ENCODE results near the gene HOOK2. TPM values are rescaled to one million over a fixed set of nuclear protein-coding genes. Genes with fewer than 3 reads are reported as not detected.
"Not testable (repeated sequence)": the region's sequence is repeated elsewhere in the genome, so short reads cannot be mapped to it uniquely, and the experiment has no call there.

The HOOK2 gene
- total RNA-seq, 1 donor from 2014 or later = 27.9 TPM

GRCh38 chr19:12720851-12721655, 54.3 kb downstream of the HOOK2 start:
- peak overlapping the region; percentile 100 for H3K4me3 Mint-ChIP-seq
- peaks cover 10% of the 10 kb centered on the region for H3K27me3 Mint-ChIP-seq (ENCODE audit: low read depth)
- peak overlapping the region; percentile 96 for H3K27ac Mint-ChIP-seq (ENCODE audit: unreplicated experiment)
- H3K9me3 Mint-ChIP-seq = no peaks in the 10 kb centered on the region
- peaks cover 35% of the 10 kb centered on the region for H3K4me1 Mint-ChIP-seq
- DNase-seq (ENCODE audit: low read depth, low spot score) = no peak
- TF ChIP-seq CTCF (conservative IDR thresholded peaks at IDR 0.05) = no peak
- H3K36me3 Mint-ChIP-seq (ENCODE audit: low read depth) = peaks cover 16% of the 10 kb centered on the region

DNA sequence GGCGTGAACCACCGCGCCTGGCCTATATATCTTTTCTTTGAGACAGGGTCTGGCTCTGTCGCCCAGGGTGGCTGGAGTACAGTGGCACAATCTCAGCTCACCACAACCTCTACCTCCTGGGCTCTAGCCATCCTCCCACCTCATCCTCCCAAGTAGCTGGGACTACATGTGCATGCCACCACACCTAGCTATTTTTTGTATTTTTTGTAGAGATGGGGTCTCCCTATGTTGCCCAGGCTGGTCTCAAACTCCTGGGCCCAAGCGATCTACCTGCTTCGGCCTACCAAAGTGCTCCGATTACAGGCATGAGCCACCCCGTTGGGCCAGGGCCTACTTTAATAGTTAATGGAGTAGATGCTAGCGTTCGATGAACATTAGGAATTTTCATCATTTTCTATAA, 55.1 kb downstream of the HOOK2 start:
- peak overlapping the region; percentile 82 for H3K4me3 Mint-ChIP-seq
- peaks cover 35% of the 10 kb centered on the region for H3K4me1 Mint-ChIP-seq
- peaks cover 16% of the 10 kb centered on the region for H3K36me3 Mint-ChIP-seq (ENCODE audit: low read depth)
- H3K9me3 Mint-ChIP-seq = no peaks in the 10 kb centered on the region
- peak overlapping the region; percentile 78 for H3K27ac Mint-ChIP-seq (ENCODE audit: unreplicated experiment)
- no peak for TF ChIP-seq CTCF (conservative IDR thresholded peaks at IDR 0.05)
- DNase-seq (ENCODE audit: low read depth, low spot score) = no peak
- peaks cover 10% of the 10 kb centered on the region for H3K27me3 Mint-ChIP-seq (ENCODE audit: low read depth)

- DNase-seq (ENCODE audit: low read depth, low spot score) = no peak
- TF ChIP-seq CTCF (conservative IDR thresholded peaks at IDR 0.05) = no peak
- Mint-ChIP-seq H3K4me1 (peaks cover 6% of the 10 kb centered on the region), H3K36me3 (ENCODE audit: low read depth) (peaks cover 20% of the 10 kb centered on the region), H3K27me3 (ENCODE audit: low read depth) (no peaks in the 10 kb centered on the region), H3K27ac (ENCODE audit: unreplicated experiment) (no peak overlapping the region), H3K4me3 (peak overlapping the region; percentile 62), H3K9me3 (no peaks in the 10 kb centered on the region)
Measured at GRCh38 chr19:12715929-12716328, 59.4 kb downstream of the HOOK2 start.

DNA sequence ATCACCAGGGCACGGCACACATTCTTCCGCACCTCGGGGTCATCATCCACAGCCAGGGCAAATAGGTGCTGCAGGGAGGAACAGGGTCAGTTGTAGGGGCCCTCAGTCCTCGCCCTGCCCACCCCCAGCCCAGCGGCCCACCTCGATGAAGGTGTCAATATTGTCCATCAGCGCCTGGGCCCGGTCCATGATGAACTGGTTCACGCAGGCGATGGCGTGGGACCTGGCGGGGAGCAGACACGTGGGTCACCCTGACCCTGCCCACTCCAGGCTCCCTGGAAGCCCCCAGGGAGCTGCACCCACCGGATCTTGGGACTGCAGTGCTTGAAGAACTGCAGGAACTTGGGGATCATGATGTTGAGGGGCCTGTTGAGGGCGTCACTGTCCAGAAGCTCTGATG, 60.2 kb downstream of the HOOK2 start:
- DNase-seq (ENCODE audit: low read depth, low spot score) = no peak
- no peaks in the 10 kb centered on the region for H3K9me3 Mint-ChIP-seq
- TF ChIP-seq CTCF (conservative IDR thresholded peaks at IDR 0.05) = no peak
- H3K4me1 Mint-ChIP-seq = no peaks in the 10 kb centered on the region
- H3K36me3 Mint-ChIP-seq (ENCODE audit: low read depth) = peaks cover 18% of the 10 kb centered on the region
- no peaks in the 10 kb centered on the region for H3K27me3 Mint-ChIP-seq (ENCODE audit: low read depth)
- no peak overlapping the region for H3K27ac Mint-ChIP-seq (ENCODE audit: unreplicated experiment)
- H3K4me3 Mint-ChIP-seq = no peak overlapping the region

- not testable (repeated sequence) for H3K4me1 Mint-ChIP-seq; H3K27me3 Mint-ChIP-seq (ENCODE audit: low read depth); DNase-seq (ENCODE audit: low read depth, low spot score); H3K4me3 Mint-ChIP-seq; H3K9me3 Mint-ChIP-seq; H3K27ac Mint-ChIP-seq (ENCODE audit: unreplicated experiment)
- H3K36me3 Mint-ChIP-seq (ENCODE audit: low read depth) = peaks cover 18% of the 10 kb centered on the region
Measured at GRCh38 chr19:12713304-12713703, 62.0 kb downstream of the HOOK2 start.

Small RNA genes lying within 50 kb of the gene (microRNA-seq; reads per million reads assigned to microRNA genes)
- gene MIR5684 = not detected

Other genes with a start within 250 kb of the HOOK2 start
- gene ZNF564, start 224.1 kb downstream of the HOOK2 start, total RNA-seq = 9.9 and 10.7 TPM in 2 replicates
- gene ZNF490, start 164.7 kb downstream of the HOOK2 start, total RNA-seq = 10.3 and 12.2 TPM in 2 replicates
- 18.9 and 22.4 TPM in 2 replicates for gene ZNF791, start 164.6 kb downstream of the HOOK2 start, total RNA-seq
- 99.8 and 103 TPM in 2 replicates for gene MAN2B1, start 108.8 kb downstream of the HOOK2 start, total RNA-seq
- gene WDR83, start 108.7 kb downstream of the HOOK2 start, total RNA-seq = 19.0 and 19.9 TPM in 2 replicates
- 98.8 and 106 TPM in 2 replicates for gene DHPS, start 93.7 kb downstream of the HOOK2 start, total RNA-seq
- gene GNG14, start 87.6 kb downstream of the HOOK2 start, total RNA-seq = not detected in 2 replicates
- gene FBXW9, start 78.9 kb downstream of the HOOK2 start, total RNA-seq = 15.9 and 16.0 TPM in 2 replicates
- 127 and 138 TPM in 2 replicates for gene TNPO2, start 51.6 kb downstream of the HOOK2 start, total RNA-seq
- gene TRIR, start 40.9 kb downstream of the HOOK2 start, total RNA-seq = 233 and 246 TPM in 2 replicates
- 72.5 and 75.9 TPM in 2 replicates for gene GET3, start 38.1 kb downstream of the HOOK2 start, total RNA-seq
- gene BEST2, start 23.8 kb downstream of the HOOK2 start, total RNA-seq = not detected in 2 replicates
- 9.3 and 9.6 TPM in 2 replicates for gene JUNB, start 15.9 kb upstream of the HOOK2 start, total RNA-seq
- gene PRDX2, start 26.2 kb upstream of the HOOK2 start, total RNA-seq = 651 and 672 TPM in 2 replicates
- 34.7 and 49.1 TPM in 2 replicates for gene THSD8, start 26.5 kb upstream of the HOOK2 start, total RNA-seq
- 74.5 and 87.4 TPM in 2 replicates for gene RNASEH2A, start 31.0 kb upstream of the HOOK2 start, total RNA-seq
- 0.36 TPM in 1 of 2 replicates, not detected in the other for gene RTBDN, start 59.0 kb upstream of the HOOK2 start, total RNA-seq
- gene MAST1, start 63.0 kb upstream of the HOOK2 start, total RNA-seq = 16.7 and 17.7 TPM in 2 replicates
- 8.6 and 11.2 TPM in 2 replicates for gene DNASE2, start 105.9 kb upstream of the HOOK2 start, total RNA-seq
- gene KLF1, start 111.6 kb upstream of the HOOK2 start, total RNA-seq = 0.18 TPM in 1 of 2 replicates, not detected in the other
- gene GCDH, start 115.6 kb upstream of the HOOK2 start, total RNA-seq = 46.7 and 48.3 TPM in 2 replicates
- 1.4 and 2.0 TPM in 2 replicates for gene SYCE2, start 143.7 kb upstream of the HOOK2 start, total RNA-seq
- gene FARSA, start 158.2 kb upstream of the HOOK2 start, total RNA-seq = 81.6 and 83.1 TPM in 2 replicates
- 670 and 679 TPM in 2 replicates for gene CALR, start 163.1 kb upstream of the HOOK2 start, total RNA-seq
- 77.3 and 82.8 TPM in 2 replicates for gene RAD23A, start 170.3 kb upstream of the HOOK2 start, total RNA-seq
- 26.0 and 26.4 TPM in 2 replicates for gene GADD45GIP1, start 181.7 kb upstream of the HOOK2 start, total RNA-seq
- not detected in 2 replicates for gene DAND5, start 194.0 kb upstream of the HOOK2 start, total RNA-seq
- 0.23 and 0.68 TPM in 2 replicates for gene NFIX, start 219.9 kb upstream of the HOOK2 start, total RNA-seq

Measured in neural crest cell (in vitro differentiated cells).